ENCODE data around the gene TYROBP.

TYROBP gene

DNA sequence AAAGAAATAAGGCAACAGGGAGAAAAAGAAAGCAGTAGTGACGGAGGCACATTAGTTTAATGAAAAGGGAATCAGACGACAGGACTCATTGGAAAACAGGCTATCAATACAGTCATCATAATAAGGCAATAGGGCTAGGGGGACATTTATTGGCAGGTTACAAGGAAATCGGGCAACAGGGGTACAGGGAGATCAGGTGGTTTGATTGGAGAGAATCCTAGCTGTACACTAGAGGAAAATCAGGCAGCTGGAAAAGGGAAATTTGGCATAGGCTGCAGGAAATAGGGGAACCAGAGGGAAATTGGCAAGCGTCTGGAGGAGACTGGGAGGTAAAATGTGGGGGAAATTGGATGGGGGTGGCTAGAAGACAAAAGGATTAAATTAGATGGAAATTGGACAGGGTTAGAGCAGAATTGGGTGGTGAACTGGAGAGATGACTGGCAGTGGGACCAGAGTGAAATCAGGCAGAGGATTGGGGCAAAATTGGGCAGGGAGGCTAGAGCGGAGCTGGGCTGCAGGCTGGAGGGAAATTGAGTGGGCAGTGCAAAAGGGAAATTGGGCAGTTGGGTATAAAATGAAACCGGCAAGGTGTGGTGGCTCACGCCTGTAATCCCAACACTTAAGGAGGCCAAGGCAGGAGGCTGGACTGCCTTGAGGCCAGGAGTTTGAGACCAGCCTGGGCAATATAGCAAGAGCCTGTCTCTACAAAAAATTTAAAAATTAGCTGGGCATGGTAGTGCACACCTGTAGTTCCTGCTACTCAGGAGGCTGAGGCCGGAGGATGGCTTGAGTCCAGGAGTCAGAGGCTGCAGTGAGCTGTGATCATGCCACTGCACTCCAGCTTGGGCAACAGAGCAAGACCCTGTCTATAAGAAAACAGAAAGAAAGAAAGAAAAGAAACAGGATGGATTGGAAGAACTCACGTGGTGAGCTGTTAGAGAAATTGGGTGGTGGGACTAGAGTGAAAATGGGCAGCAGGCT is 35.5 kb upstream of the TYROBP start:
- no peak for TF ChIP-seq CTCF (IDR thresholded peaks at IDR 0.05; ENCODE audit: control insufficient read depth, extremely low read depth, insufficient read depth)
- no peak overlapping the region for H3K4me3 ChIP-seq (ENCODE audit: low read depth, low read length)
- DNase-seq (ENCODE audit: low read depth) = no peak

DNA sequence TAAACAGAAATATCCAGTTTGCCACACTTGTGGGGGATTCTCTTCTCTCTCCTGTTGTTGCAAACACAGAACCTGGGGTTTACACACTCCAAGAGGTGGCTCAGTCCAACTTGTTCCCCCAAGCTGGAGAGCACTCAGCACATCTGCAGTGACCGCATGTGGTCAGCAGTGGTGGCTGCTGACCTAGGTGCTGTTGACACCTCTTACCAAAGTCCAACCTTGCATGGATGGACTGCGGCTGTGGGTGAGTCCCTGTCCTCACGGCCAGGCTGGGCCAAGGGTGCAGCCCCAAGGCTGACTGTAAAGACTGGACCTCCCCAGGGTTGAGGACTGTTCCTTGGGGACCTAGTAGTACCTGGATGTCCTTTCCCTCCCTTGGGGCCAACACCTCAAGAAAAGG is 34.1 kb upstream of the TYROBP start:
- TF ChIP-seq CTCF (IDR thresholded peaks at IDR 0.05; ENCODE audit: control insufficient read depth, extremely low read depth, insufficient read depth) = no peak
- no peak for DNase-seq (ENCODE audit: low read depth)

GRCh38 chr19:35940839-35941238 is 32.7 kb upstream of the TYROBP start:
- H3K4me3 ChIP-seq (ENCODE audit: low read depth, low read length) = no peak overlapping the region
- DNase-seq (ENCODE audit: low read depth) = no peak
- no peak for TF ChIP-seq CTCF (IDR thresholded peaks at IDR 0.05; ENCODE audit: control insufficient read depth, extremely low read depth, insufficient read depth)

More for the DNA sequence above, 34.1 kb upstream of the TYROBP start:
- no peak overlapping the region for H3K4me3 ChIP-seq (ENCODE audit: low read depth, low read length)

- no peak overlapping the region for H3K4me3 ChIP-seq (ENCODE audit: low read depth, low read length)
- TF ChIP-seq CTCF (IDR thresholded peaks at IDR 0.05; ENCODE audit: control insufficient read depth, extremely low read depth, insufficient read depth) = no peak
- no peak for DNase-seq (ENCODE audit: low read depth)
Observed at GRCh38 chr19:35940078-35940775, 32.1 kb upstream of the TYROBP start.

DNA sequence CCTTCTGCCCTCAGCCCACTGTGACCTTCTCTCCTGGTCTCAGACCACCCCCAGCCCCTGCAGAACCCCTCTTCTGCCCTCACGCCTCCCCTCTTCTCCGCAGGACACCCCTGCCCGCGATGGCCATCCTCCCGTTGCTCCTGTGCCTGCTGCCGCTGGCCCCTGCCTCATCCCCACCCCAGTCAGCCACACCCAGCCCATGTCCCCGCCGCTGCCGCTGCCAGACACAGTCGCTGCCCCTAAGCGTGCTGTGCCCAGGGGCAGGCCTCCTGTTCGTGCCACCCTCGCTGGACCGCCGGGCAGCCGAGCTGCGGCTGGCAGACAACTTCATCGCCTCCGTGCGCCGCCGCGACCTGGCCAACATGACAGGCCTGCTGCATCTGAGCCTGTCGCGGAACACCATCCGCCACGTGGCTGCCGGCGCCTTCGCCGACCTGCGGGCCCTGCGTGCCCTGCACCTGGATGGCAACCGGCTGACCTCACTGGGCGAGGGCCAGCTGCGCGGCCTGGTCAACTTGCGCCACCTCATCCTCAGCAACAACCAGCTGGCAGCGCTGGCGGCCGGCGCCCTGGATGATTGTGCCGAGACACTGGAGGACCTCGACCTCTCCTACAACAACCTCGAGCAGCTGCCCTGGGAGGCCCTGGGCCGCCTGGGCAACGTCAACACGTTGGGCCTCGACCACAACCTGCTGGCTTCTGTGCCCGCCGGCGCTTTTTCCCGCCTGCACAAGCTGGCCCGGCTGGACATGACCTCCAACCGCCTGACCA is 31.4 kb upstream of the TYROBP start:
- TF ChIP-seq CTCF (IDR thresholded peaks at IDR 0.05; ENCODE audit: control insufficient read depth, extremely low read depth, insufficient read depth) = no peak
- DNase-seq (ENCODE audit: low read depth) = no peak
- no peak overlapping the region for H3K4me3 ChIP-seq (ENCODE audit: low read depth, low read length)

DNA sequence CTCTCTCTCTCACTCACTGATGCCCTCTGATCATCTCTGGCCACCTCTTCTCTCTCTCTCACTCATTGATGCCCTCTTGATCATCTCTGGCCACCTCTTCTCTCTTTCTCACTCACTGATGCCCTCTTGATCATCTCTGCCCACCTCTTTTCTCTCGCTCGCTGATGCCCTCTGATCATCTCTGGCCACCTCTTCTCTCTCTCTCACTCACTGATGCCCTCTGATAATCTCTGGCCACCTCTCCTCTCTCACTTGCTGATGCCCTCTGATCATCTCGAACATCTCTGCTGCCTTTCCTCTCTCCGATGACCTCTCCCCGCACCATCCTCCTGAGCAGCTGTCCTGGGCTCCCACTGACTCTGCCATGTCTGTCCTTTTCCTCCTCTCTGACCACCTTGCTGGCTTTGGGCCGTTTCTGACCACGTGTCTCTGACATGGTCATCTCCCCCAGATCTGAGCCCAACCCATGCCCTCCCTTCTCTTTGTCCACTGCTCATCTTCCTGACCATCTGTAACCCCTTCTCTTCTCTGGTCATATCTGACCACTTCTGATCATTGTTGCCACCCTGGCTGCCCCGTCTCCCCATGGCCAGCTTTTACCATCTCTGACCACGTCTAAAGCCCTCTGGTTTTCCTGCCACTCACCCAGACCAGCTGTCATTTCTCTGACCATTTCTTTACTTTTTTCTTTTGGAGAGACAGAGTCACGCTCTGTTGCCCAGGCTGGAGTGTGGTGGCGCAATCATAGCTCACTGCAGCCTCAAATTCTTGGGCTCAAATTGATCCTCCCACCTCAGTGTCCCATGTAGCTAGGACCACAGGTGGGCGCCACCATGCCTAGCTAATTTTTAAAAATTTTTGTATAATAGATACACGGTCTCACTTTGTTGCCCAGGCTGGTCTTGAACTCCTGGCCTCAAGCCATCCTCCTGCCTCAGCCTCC is 30.5 kb upstream of the TYROBP start:
- H3K4me3 ChIP-seq (ENCODE audit: low read depth, low read length) = no peak overlapping the region
- no peak for TF ChIP-seq CTCF (IDR thresholded peaks at IDR 0.05; ENCODE audit: control insufficient read depth, extremely low read depth, insufficient read depth)
- DNase-seq (ENCODE audit: low read depth) = no peak

All from LNCaP clone FGC (cell line).